ENCODE data around the gene DYSF. TPM values are rescaled to one million over a fixed set of nuclear protein-coding genes. Genes with fewer than 3 reads are reported as not detected.
A peak's percentile ranks its signal among the peaks of the same experiment; 100 is the strongest.

Gene DYSF
- total RNA-seq, 1 donor, result 3.5 TPM

- peak; percentile 48 for DNase-seq (ENCODE audit: low read depth)
- TF ChIP-seq CTCF (IDR thresholded peaks at IDR 0.05; ENCODE audit: insufficient read depth, low read depth, low read length), result peak; percentile 73
- H3K4me3 ChIP-seq (ENCODE audit: low read depth, low read length), result no peak overlapping the region
Measured at GRCh38 chr2:71548646-71549425, 95.5 kb downstream of the DYSF start.

- H3K4me3 ChIP-seq (ENCODE audit: low read depth, low read length), result no peak overlapping the region
- DNase-seq (ENCODE audit: low read depth), result no peak
- TF ChIP-seq CTCF (IDR thresholded peaks at IDR 0.05; ENCODE audit: insufficient read depth, low read depth, low read length), result no peak
Measured at GRCh38 chr2:71550801-71551630, 97.7 kb downstream of the DYSF start.

- H3K4me3 ChIP-seq (ENCODE audit: low read depth, low read length), result no peak overlapping the region
- TF ChIP-seq CTCF (IDR thresholded peaks at IDR 0.05; ENCODE audit: insufficient read depth, low read depth, low read length), result no peak
- DNase-seq (ENCODE audit: low read depth), result no peak
Measured at GRCh38 chr2:71551631-71551915, 98.2 kb downstream of the DYSF start.

- no peak for DNase-seq (ENCODE audit: low read depth)
- TF ChIP-seq CTCF (IDR thresholded peaks at IDR 0.05; ENCODE audit: insufficient read depth, low read depth, low read length), result no peak
- no peak overlapping the region for H3K4me3 ChIP-seq (ENCODE audit: low read depth, low read length)
Measured at GRCh38 chr2:71552356-71552755, 99.0 kb downstream of the DYSF start.

GRCh38 chr2:71552861-71553301, 99.5 kb downstream of the DYSF start:
- no peak for DNase-seq (ENCODE audit: low read depth)
- no peak for TF ChIP-seq CTCF (IDR thresholded peaks at IDR 0.05; ENCODE audit: insufficient read depth, low read depth, low read length)

GRCh38 chr2:71554028-71554705, 100.8 kb downstream of the DYSF start:
- no peak for TF ChIP-seq CTCF (IDR thresholded peaks at IDR 0.05; ENCODE audit: insufficient read depth, low read depth, low read length)
- DNase-seq (ENCODE audit: low read depth), result no peak

More at GRCh38 chr2:71552861-71553301, 99.5 kb downstream of the DYSF start:
- H3K4me3 ChIP-seq (ENCODE audit: low read depth, low read length), result no peak overlapping the region

More at GRCh38 chr2:71554028-71554705, 100.8 kb downstream of the DYSF start:
- H3K4me3 ChIP-seq (ENCODE audit: low read depth, low read length), result no peak overlapping the region
